Astrocyte (in vitro differentiated cells and primary cell): Measurements from ENCODE around the gene TRIM16. TPM values are rescaled to one million over a fixed set of nuclear protein-coding genes. Genes with fewer than 3 reads are reported as not detected.
"Not testable (repeated sequence)": the region's sequence is repeated elsewhere in the genome, so short reads cannot be mapped to it uniquely, and the experiment has no call there.

Source experiments
- DNase-seq: peaks from one replicate; pipeline ENCODE4 v3.0.0-alpha.2; 2010; ENCODE audit warnings: low read depth
- FAIRE-seq: peaks from 2 replicates; lab custom pipeline; 2011; peaks lifted over from hg19 to GRCh38; lab: Jason Lieb, UNC
- H2AFZ ChIP-seq: 2 replicates; pipeline ENCODE4 v1.6.0; 2012; ENCODE audit warnings: low read depth, low read length, inconsistent platforms
- H3K27ac ChIP-seq: 2 replicates; pipeline ENCODE4 v1.5.1; 2011; ENCODE audit warnings: low read depth, low read length, inconsistent platforms
- H3K27me3 ChIP-seq: 2 replicates; pipeline ENCODE4 v1.6.0; 2011; ENCODE audit warnings: low read length, inconsistent platforms; ENCODE audit not compliant: insufficient read depth
- H3K36me3 ChIP-seq: 2 replicates; pipeline ENCODE4 v1.5.1; 2011; ENCODE audit warnings: low read length, inconsistent platforms; ENCODE audit not compliant: insufficient read depth
- H3K4me1 ChIP-seq: 2 replicates; pipeline ENCODE4 v1.5.1; 2011; ENCODE audit warnings: low read length, inconsistent platforms; ENCODE audit not compliant: insufficient read depth
- H3K4me2 ChIP-seq: 2 replicates; pipeline ENCODE4 v1.6.0; 2012; ENCODE audit warnings: low read length, inconsistent platforms
- H3K4me3 ChIP-seq: 2 replicates; pipeline ENCODE4 v1.5.1; 2011; ENCODE audit warnings: low read depth, mild to moderate bottlenecking, low read length, inconsistent platforms; ENCODE audit not compliant: insufficient read depth
- H3K79me2 ChIP-seq: 2 replicates; pipeline ENCODE4 v1.6.0; 2012; ENCODE audit warnings: mild to moderate bottlenecking, low read length, inconsistent platforms; ENCODE audit not compliant: insufficient read depth
- H3K9ac ChIP-seq: 2 replicates; pipeline ENCODE4 v1.6.0; 2012; ENCODE audit warnings: mild to moderate bottlenecking, low read length, inconsistent platforms
- H3K9me3 ChIP-seq: 2 replicates; pipeline ENCODE4 v1.5.1; 2012; ENCODE audit warnings: low read depth, mild to moderate bottlenecking, low read length, inconsistent platforms; ENCODE audit not compliant: insufficient read depth
- H4K20me1 ChIP-seq: 2 replicates; pipeline ENCODE4 v1.6.0; 2012; ENCODE audit warnings: low read length, inconsistent platforms; ENCODE audit not compliant: insufficient read depth
- H3K27ac Mint-ChIP-seq: one replicate; pipeline ENCODE4 v1.8.0; 2021; ENCODE audit warnings: mild to moderate bottlenecking, mixed read lengths; ENCODE audit not compliant: unreplicated experiment
- H3K27me3 Mint-ChIP-seq: one replicate; pipeline ENCODE4 v1.8.0; 2021; ENCODE audit warnings: low read depth, mixed read lengths; ENCODE audit not compliant: unreplicated experiment
- H3K36me3 Mint-ChIP-seq: one replicate; pipeline ENCODE4 v1.8.0; 2021; ENCODE audit warnings: low read depth, mixed read lengths; ENCODE audit not compliant: unreplicated experiment
- H3K4me1 Mint-ChIP-seq: one replicate; pipeline ENCODE4 v1.8.0; 2021; ENCODE audit warnings: low read depth, mixed read lengths; ENCODE audit not compliant: unreplicated experiment
- H3K4me3 Mint-ChIP-seq: one replicate; pipeline ENCODE4 v1.8.0; 2021; ENCODE audit warnings: mild to moderate bottlenecking, moderate library complexity, mixed read lengths; ENCODE audit not compliant: unreplicated experiment
- H3K9me3 Mint-ChIP-seq: one replicate; pipeline ENCODE4 v1.8.0; 2021; ENCODE audit warnings: mild to moderate bottlenecking, mixed read lengths; ENCODE audit not compliant: unreplicated experiment
- total RNA-seq: library from RNA; stranded (reverse); gene quantifications from 2 replicates; pipeline ENCODE4 v1.2.1, GENCODE V29; 2021

Gene TRIM16
- total RNA-seq, 1 donor from 2014 or later, result 44.8 TPM

GRCh38 chr17:15708879-15709278 is 24.8 kb upstream of the TRIM16 start:
- not testable (repeated sequence) for H4K20me1 ChIP-seq, H3K4me3 ChIP-seq, H3K4me1 Mint-ChIP-seq, H3K4me1 ChIP-seq, H3K4me3 Mint-ChIP-seq, H3K79me2 ChIP-seq, H3K27ac Mint-ChIP-seq, H3K4me2 ChIP-seq, H3K27ac ChIP-seq, H3K27me3 Mint-ChIP-seq, H2AFZ ChIP-seq, DNase-seq, H3K27me3 ChIP-seq, H3K9ac ChIP-seq
- H3K36me3 Mint-ChIP-seq, result peaks cover 49% of the 10 kb centered on the region
- H3K9me3 Mint-ChIP-seq, result peaks cover 33% of the 10 kb centered on the region
- H3K36me3 ChIP-seq, result peaks cover 33% of the 10 kb centered on the region
- peak; percentile 20 for FAIRE-seq
- H3K9me3 ChIP-seq, result peaks cover 18% of the 10 kb centered on the region

- H2AFZ ChIP-seq, DNase-seq, H3K9ac ChIP-seq, H3K4me1 Mint-ChIP-seq, H3K4me3 Mint-ChIP-seq, H3K4me2 ChIP-seq, H4K20me1 ChIP-seq, H3K4me1 ChIP-seq, H3K27ac ChIP-seq, FAIRE-seq, H3K27me3 ChIP-seq, H3K27me3 Mint-ChIP-seq, H3K27ac Mint-ChIP-seq, H3K4me3 ChIP-seq: not testable (repeated sequence)
- Mint-ChIP-seq H3K9me3 (peaks cover 22% of the 10 kb centered on the region), H3K36me3 (peaks cover 40% of the 10 kb centered on the region)
- Histone ChIP-seq H3K79me2 (peaks cover 22% of the 10 kb centered on the region), H3K36me3 (peaks cover 35% of the 10 kb centered on the region), H3K9me3 (peaks cover 18% of the 10 kb centered on the region)
Measured at GRCh38 chr17:15704813-15705212, 20.7 kb upstream of the TRIM16 start.

- H3K4me3 ChIP-seq, H3K4me1 Mint-ChIP-seq, H3K9ac ChIP-seq, H3K27ac ChIP-seq, H3K27me3 Mint-ChIP-seq, DNase-seq, H3K4me1 ChIP-seq, H3K27me3 ChIP-seq, H3K4me3 Mint-ChIP-seq, H2AFZ ChIP-seq, H3K4me2 ChIP-seq, FAIRE-seq, H3K27ac Mint-ChIP-seq, H4K20me1 ChIP-seq: not testable (repeated sequence)
- H3K9me3 ChIP-seq, result peaks cover 18% of the 10 kb centered on the region
- peaks cover 22% of the 10 kb centered on the region for H3K79me2 ChIP-seq
- Mint-ChIP-seq H3K9me3 (peaks cover 20% of the 10 kb centered on the region), H3K36me3 (peaks cover 38% of the 10 kb centered on the region)
- peaks cover 35% of the 10 kb centered on the region for H3K36me3 ChIP-seq
Measured at GRCh38 chr17:15704239-15704638, 20.1 kb upstream of the TRIM16 start.

- peak overlapping the region; percentile 83 for H3K9ac ChIP-seq
- H3K36me3 Mint-ChIP-seq, H3K36me3 ChIP-seq, H3K27me3 ChIP-seq, H3K9me3 ChIP-seq, H3K4me1 ChIP-seq, H3K4me1 Mint-ChIP-seq, FAIRE-seq, DNase-seq, H4K20me1 ChIP-seq, H3K27ac Mint-ChIP-seq, H3K27me3 Mint-ChIP-seq, H3K9me3 Mint-ChIP-seq: not testable (repeated sequence)
- peak overlapping the region; percentile 75 for H2AFZ ChIP-seq
- H3K27ac ChIP-seq, result peak overlapping the region; percentile 61
- peaks cover 13% of the 10 kb centered on the region for H3K79me2 ChIP-seq
- peak overlapping the region; percentile 86 for H3K4me3 Mint-ChIP-seq
- H3K4me3 ChIP-seq, result peak overlapping the region; percentile 66
- peak overlapping the region; percentile 82 for H3K4me2 ChIP-seq
Measured at GRCh38 chr17:15699937-15700336, 15.8 kb upstream of the TRIM16 start.

GRCh38 chr17:15699413-15699924 is 15.4 kb upstream of the TRIM16 start, which contains the start of gene ZNF286A:
Gene ZNF286A, plus strand, starts transcription at chr17:15699752. Its CDS starts 578 bp downstream, at chr17:15700330.
- DNase-seq, result peak; percentile 95
- H3K4me2 ChIP-seq, result peak within 1 kb of the TSS; percentile 82
- H3K4me1 Mint-ChIP-seq, result not testable (repeated sequence)

GRCh38 chr17:15698967-15699366 is 14.9 kb upstream of the TRIM16 start:
- H4K20me1 ChIP-seq, H3K27ac ChIP-seq, H3K36me3 Mint-ChIP-seq, H3K27ac Mint-ChIP-seq, H3K4me1 ChIP-seq, H3K4me1 Mint-ChIP-seq, FAIRE-seq, H3K9me3 ChIP-seq, H3K27me3 ChIP-seq, DNase-seq, H3K27me3 Mint-ChIP-seq, H3K9me3 Mint-ChIP-seq, H3K36me3 ChIP-seq: not testable (repeated sequence)
- peak overlapping the region; percentile 86 for H3K4me3 Mint-ChIP-seq
- H3K4me2 ChIP-seq, result peak overlapping the region; percentile 82
- peak overlapping the region; percentile 66 for H3K4me3 ChIP-seq
- peak overlapping the region; percentile 78 for H2AFZ ChIP-seq
- peak overlapping the region; percentile 83 for H3K9ac ChIP-seq
- H3K79me2 ChIP-seq, result peaks cover 13% of the 10 kb centered on the region

More at GRCh38 chr17:15699413-15699924, 15.4 kb upstream of the TRIM16 start, which contains the start of gene ZNF286A:
- H3K27me3 ChIP-seq, H3K4me1 ChIP-seq, H3K27me3 Mint-ChIP-seq, H3K9me3 Mint-ChIP-seq, H4K20me1 ChIP-seq, H3K9me3 ChIP-seq, H3K36me3 Mint-ChIP-seq, H3K36me3 ChIP-seq: not testable (repeated sequence)
- peak within 1 kb of the TSS; percentile 86 for H3K4me3 Mint-ChIP-seq
- H3K4me3 ChIP-seq, result peak within 1 kb of the TSS; percentile 66
- peak within 1 kb of the TSS; percentile 78 for H2AFZ ChIP-seq
- H3K9ac ChIP-seq, result peak within 1 kb of the TSS; percentile 83
- H3K79me2 ChIP-seq, result peaks cover 13% of the 10 kb centered on the region
- peak; percentile 26 for FAIRE-seq
- H3K27ac Mint-ChIP-seq, result peak within 1 kb of the TSS; percentile 77
- peak within 1 kb of the TSS; percentile 61 for H3K27ac ChIP-seq
